Mesodermal cell (in vitro differentiated cells): ENCODE measurements around the gene ANKRD44.

Experiments
- H3K27ac ChIP-seq: 2 replicates; pipeline ENCODE4 v1.7.0; 2013; ENCODE audit warnings: mild to moderate bottlenecking, low read depth, low read length, moderate library complexity; ENCODE audit not compliant: severe bottlenecking
- H3K36me3 ChIP-seq: 2 replicates; pipeline ENCODE4 v1.7.1; 2013; ENCODE audit warnings: mild to moderate bottlenecking, low read length, moderate library complexity; ENCODE audit not compliant: control insufficient read depth, insufficient read depth
- H3K4me1 ChIP-seq: one replicate; pipeline ENCODE4 v1.7.1; 2013; ENCODE audit warnings: mild to moderate bottlenecking, low read length; ENCODE audit not compliant: insufficient read depth, control insufficient read depth, poor library complexity, severe bottlenecking
- H3K4me3 ChIP-seq: 2 replicates; pipeline ENCODE4 v1.7.0; 2013; ENCODE audit warnings: low read length, control low read depth, mild to moderate bottlenecking; ENCODE audit not compliant: insufficient read depth, poor library complexity, severe bottlenecking; ENCODE audit errors: extremely low read depth
- H3K9me3 ChIP-seq: 2 replicates; pipeline ENCODE4 v1.7.1; 2013; ENCODE audit warnings: mild to moderate bottlenecking, low read length, moderate library complexity; ENCODE audit not compliant: control insufficient read depth
- WGBS, 2 experiments: methylation state at CpG; one replicate each; pipeline ENCODE4 v1.1.5; 2013; ENCODE audit warnings: missing lambda C conversion rate in 2 of 2; ENCODE audit not compliant: insufficient coverage in 2 of 2; 5-methylcytosine and 5-hydroxymethylcytosine counted together

The ANKRD44 gene

GRCh38 chr2:196971574-196972279 lies 338.9 kb downstream of the ANKRD44 start:
- no peaks in the 10 kb centered on the region for H3K4me1 ChIP-seq
- 100% methylated on average over 1 to 2 of the region's 3 CpGs for WGBS, 2 experiments
- no peak overlapping the region for H3K4me3 ChIP-seq
- no peaks in the 10 kb centered on the region for H3K9me3 ChIP-seq
- no peak overlapping the region for H3K27ac ChIP-seq
- H3K36me3 ChIP-seq, result no peaks in the 10 kb centered on the region

GRCh38 chr2:196970099-196970498 lies 340.5 kb downstream of the ANKRD44 start:
- no peaks in the 10 kb centered on the region for H3K36me3 ChIP-seq
- WGBS, 2 experiments, result 100% methylated on average over 2 of the region's 4 CpGs; no CpG with 5 or more reads in 1 of the 2 experiments
- no peak overlapping the region for H3K27ac ChIP-seq
- H3K9me3 ChIP-seq, result no peaks in the 10 kb centered on the region
- no peaks in the 10 kb centered on the region for H3K4me1 ChIP-seq
- H3K4me3 ChIP-seq, result no peak overlapping the region

GRCh38 chr2:196968516-196968915 lies 342.1 kb downstream of the ANKRD44 start:
- no peaks in the 10 kb centered on the region for H3K4me1 ChIP-seq
- 100% methylated on average over 1 of the region's 1 CpG for WGBS, 2 experiments
- H3K36me3 ChIP-seq, result no peaks in the 10 kb centered on the region
- no peak overlapping the region for H3K4me3 ChIP-seq
- H3K9me3 ChIP-seq, result no peaks in the 10 kb centered on the region
- H3K27ac ChIP-seq, result no peak overlapping the region

- Histone ChIP-seq H3K4me1 (no peaks in the 10 kb centered on the region), H3K27ac (no peak overlapping the region), H3K9me3 (no peaks in the 10 kb centered on the region), H3K4me3 (no peak overlapping the region), H3K36me3 (no peaks in the 10 kb centered on the region)
- WGBS, 2 experiments, result 100% methylated on average over 1 of the region's 3 CpGs
Measured at GRCh38 chr2:196967775-196968174, 342.8 kb downstream of the ANKRD44 start.

GRCh38 chr2:196967116-196967515 lies 343.5 kb downstream of the ANKRD44 start:
- Histone ChIP-seq H3K27ac (no peak overlapping the region), H3K4me1 (no peaks in the 10 kb centered on the region), H3K4me3 (no peak overlapping the region), H3K9me3 (no peaks in the 10 kb centered on the region), H3K36me3 (no peaks in the 10 kb centered on the region)
- WGBS, 2 experiments, result 31 to 45% methylated on average over 3 to 6 of the region's 7 CpGs

- Histone ChIP-seq H3K4me1 (no peaks in the 10 kb centered on the region), H3K36me3 (no peaks in the 10 kb centered on the region), H3K27ac (no peak overlapping the region), H3K9me3 (no peaks in the 10 kb centered on the region), H3K4me3 (no peak overlapping the region)
- WGBS, 2 experiments, result no CpG with 5 or more reads among the region's 3 CpGs
Measured at GRCh38 chr2:196966061-196966460, 344.5 kb downstream of the ANKRD44 start.

GRCh38 chr2:196965651-196966050 lies 344.9 kb downstream of the ANKRD44 start:
- WGBS, 2 experiments, result 86 to 100% methylated on average over 1 to 3 of the region's 4 CpGs

GRCh38 chr2:196963961-196964360 lies 346.6 kb downstream of the ANKRD44 start:
- WGBS, 2 experiments, result no CpG with 5 or more reads among the region's 1 CpG
- H3K4me1 ChIP-seq, result no peaks in the 10 kb centered on the region
- no peaks in the 10 kb centered on the region for H3K9me3 ChIP-seq
- H3K4me3 ChIP-seq, result no peak overlapping the region
- no peak overlapping the region for H3K27ac ChIP-seq
- H3K36me3 ChIP-seq, result no peaks in the 10 kb centered on the region

More at GRCh38 chr2:196965651-196966050, 344.9 kb downstream of the ANKRD44 start:
- Histone ChIP-seq H3K9me3 (no peaks in the 10 kb centered on the region), H3K27ac (no peak overlapping the region), H3K4me1 (no peaks in the 10 kb centered on the region), H3K36me3 (no peaks in the 10 kb centered on the region), H3K4me3 (no peak overlapping the region)

- no peaks in the 10 kb centered on the region for H3K9me3 ChIP-seq
- H3K4me3 ChIP-seq, result no peak overlapping the region
- 89 to 100% methylated on average over 1 to 2 of the region's 2 CpGs for WGBS, 2 experiments
- no peaks in the 10 kb centered on the region for H3K4me1 ChIP-seq
- H3K36me3 ChIP-seq, result no peaks in the 10 kb centered on the region
- no peak overlapping the region for H3K27ac ChIP-seq
Measured at GRCh38 chr2:196963043-196963442, 347.5 kb downstream of the ANKRD44 start.

GRCh38 chr2:196962325-196962724 lies 348.3 kb downstream of the ANKRD44 start:
- H3K36me3 ChIP-seq, result no peaks in the 10 kb centered on the region
- H3K9me3 ChIP-seq, result no peaks in the 10 kb centered on the region
- H3K4me3 ChIP-seq, result no peak overlapping the region
- no peak overlapping the region for H3K27ac ChIP-seq
- H3K4me1 ChIP-seq, result no peaks in the 10 kb centered on the region
- 92 to 100% methylated on average over 2 of the region's 2 CpGs for WGBS, 2 experiments

GRCh38 chr2:196961889-196962288 lies 348.7 kb downstream of the ANKRD44 start:
- Histone ChIP-seq H3K27ac (no peak overlapping the region), H3K36me3 (no peaks in the 10 kb centered on the region), H3K9me3 (no peaks in the 10 kb centered on the region), H3K4me3 (no peak overlapping the region), H3K4me1 (no peaks in the 10 kb centered on the region)
